ENCODE measurements around the gene ERAL1.
"Not testable (repeated sequence)": the region's sequence is repeated elsewhere in the genome, so short reads cannot be mapped to it uniquely, and the experiment has no call there.

ERAL1 gene

GRCh38 chr17:28877150-28877711, 22.4 kb downstream of the ERAL1 start:
- not testable (repeated sequence) for FAIRE-seq; DNase-seq (ENCODE audit: extremely low spot score, insufficient read length, low read depth)

DNA sequence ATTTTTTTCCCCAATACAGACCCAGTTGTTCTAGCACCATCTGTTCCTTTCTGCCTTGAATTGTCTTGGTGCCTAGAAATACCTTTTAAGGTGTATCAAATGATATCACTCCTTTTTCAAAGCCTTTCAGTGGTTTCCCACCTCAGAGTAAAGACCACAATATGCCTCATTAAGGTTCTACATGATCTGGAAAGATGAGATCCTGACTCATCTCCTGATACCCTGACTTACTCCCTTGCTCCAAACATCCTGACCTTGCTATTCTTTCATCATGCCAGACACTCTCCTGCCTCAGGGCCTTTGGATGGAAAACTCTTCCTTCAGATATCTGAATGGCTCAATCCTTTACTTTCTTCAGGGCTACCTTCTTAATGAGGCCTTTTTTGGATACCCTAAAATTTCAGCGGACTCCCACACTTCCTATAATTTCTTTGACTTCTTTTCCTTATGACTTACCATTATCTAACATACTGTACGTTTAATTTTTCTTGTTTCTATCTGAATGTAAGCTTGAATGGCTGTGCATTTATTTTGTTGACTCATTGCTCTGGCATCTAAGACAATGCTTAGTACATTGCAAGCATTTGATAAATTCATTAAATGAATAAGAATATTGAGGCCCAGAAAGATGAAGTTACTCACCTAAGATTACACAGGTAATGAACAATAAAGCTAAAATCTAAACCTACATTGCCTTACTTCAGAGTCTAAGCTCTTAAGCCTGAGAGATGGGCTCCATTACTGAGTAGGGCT, 23.5 kb downstream of the ERAL1 start:
- no peak for FAIRE-seq
- DNase-seq (ENCODE audit: extremely low spot score, insufficient read length, low read depth), result no peak

- DNase-seq (ENCODE audit: extremely low spot score, insufficient read length, low read depth) (no peak), FAIRE-seq (peak; percentile 66)
Measured at GRCh38 chr17:28878981-28879380, 24.2 kb downstream of the ERAL1 start.

DNA sequence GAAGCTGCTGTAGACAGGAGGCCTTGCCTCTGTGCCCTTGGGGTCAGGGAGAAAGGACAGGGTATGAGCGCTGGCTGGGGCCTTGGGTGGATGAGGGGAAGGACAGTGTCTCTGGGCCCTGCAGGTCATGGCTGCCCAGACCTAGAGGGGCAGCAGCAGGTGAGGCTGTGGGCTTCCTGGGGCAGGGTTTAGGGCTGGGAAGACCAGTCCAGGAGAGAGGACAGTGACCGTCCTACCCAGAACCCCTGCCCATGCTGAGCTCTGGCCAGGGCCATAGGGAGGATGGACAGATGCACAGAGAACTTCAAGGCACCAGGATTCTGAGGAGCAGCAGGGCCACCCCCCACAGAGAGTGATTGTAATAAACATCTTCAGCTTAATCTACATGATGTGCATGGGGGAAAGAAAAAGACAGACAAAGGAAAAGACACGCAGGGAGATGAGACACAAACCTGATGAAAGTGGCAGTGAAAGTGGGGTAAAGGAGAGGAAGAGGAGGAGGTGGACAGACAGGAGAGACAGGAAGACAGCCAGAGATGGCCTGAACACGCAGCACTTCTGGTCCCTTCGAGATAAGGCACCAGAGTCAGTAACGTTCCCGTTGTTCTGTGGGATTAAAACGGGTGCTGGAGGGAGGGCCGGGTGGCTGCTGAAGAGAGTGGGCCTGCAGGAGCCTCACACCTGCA, 25.2 kb downstream of the ERAL1 start:
- no peak for FAIRE-seq
- DNase-seq (ENCODE audit: extremely low spot score, insufficient read length, low read depth), result no peak

DNA sequence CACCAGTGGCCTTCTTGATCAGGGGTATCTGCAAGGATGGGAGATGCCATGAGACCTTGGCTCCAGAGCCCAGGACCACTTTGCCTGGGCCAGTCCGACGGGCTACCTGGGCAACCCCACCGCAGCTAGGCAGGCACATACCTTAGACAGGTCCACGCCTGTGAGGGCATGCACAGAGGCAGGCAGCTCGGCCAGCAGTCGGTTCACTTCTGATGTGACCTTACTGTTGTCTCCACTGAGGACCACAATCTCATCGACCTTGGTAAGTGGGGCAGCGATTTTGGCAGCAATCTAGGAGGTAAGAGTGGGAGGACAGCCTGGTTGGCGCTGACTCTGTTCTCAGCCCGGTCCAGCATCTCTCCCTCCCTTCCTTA, 25.7 kb downstream of the ERAL1 start:
- FAIRE-seq, result no peak

DNA sequence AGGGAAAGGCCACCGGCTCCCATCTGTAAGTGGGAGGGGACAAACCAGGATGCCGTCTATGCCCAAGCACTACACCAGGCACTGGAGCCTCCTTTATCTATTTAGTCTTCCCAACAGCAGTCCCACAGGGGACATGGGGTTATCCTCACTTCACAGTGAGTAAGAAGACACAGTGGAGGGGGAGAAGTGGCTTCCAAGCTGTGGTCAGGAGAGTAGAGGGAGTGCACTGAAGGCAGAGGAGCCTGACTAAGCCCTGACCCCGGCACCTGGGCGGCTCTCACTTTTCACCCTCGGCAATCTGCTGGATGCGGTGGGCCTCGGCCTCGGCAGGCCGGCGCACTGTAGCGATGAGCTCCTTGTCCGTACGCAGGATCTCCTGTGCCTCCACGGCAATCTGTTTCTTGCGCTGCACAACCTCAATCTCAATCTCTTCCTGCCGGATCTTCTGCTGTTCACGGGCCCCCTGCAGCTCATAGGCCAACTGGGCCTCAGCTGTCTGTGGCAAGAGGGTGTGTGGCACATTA, 26.8 kb downstream of the ERAL1 start:
- DNase-seq (ENCODE audit: extremely low spot score, insufficient read length, low read depth) (no peak), FAIRE-seq (no peak)

More for the DNA sequence above, 25.7 kb downstream of the ERAL1 start:
- no peak for DNase-seq (ENCODE audit: extremely low spot score, insufficient read length, low read depth)

DNA sequence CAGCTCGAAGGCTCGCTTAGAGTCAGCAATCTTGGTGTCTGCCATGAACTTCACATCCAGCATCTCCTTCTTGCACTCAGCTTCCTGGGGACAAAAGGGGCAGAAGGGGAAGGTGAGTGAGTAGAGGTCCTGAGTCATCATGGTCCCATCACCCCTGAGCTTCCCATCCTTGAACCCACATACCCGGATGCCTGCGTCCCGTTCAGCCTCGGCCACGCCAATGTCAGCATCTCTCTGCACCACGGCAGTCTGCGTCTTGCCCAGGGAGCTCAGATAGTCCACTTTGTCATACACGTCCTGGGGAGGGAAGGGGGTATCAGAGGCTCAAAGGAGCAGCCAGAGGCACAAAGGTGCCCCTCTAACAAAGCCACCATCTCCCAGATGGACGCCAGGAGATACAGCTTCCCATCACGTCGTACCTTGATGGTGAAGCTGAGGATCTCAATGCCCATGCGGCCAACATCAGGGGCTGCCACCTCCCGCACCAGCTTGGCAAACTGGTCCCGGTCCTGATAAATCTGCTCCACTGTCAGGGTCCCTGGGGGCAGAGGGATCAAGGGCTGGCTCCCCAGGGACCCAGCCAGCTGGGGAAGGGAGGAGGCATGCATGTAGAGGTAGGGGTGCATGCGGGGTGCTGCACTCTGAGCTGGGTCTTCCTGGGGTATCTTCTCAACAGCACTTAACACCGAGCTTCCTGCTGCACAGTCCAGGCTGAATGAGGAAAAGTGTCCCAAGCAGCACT, 27.5 kb downstream of the ERAL1 start:
- FAIRE-seq (no peak), DNase-seq (ENCODE audit: extremely low spot score, insufficient read length, low read depth) (no peak)

DNA sequence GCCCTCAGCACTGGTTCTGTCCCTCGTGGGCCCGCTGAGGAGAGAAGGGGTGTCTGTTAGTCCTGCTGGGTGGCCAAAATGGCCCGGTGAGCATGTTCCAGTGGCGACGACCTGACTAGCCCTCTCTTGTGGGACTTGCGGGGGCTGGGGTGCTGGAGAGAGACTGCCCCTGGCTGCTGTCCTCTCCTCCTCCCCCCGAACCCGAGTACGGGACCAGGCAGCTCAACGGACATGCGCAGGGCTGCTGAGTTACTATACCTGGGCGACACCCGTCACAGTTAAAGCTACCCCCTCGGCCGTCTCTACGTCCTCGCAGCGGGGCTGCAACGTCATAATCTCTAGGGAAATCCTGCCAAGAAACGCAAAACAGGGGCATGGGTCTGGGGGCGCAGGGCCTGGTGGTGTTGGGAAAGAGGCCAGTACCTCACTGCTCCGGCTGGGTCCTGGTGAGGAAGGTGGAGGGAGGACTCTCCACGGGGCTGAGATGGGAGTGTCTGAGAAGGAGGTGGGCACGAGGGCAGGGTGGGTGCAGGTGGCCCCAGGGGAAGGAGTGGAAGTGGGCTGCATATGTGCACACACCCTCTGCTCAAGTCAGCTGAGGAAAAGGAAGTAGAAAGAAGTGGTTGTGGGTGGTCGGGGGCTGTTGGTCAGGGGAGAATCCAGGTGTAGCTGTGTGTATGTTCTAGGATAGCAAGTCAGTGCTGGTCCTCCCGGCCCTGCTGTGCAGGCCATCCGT, 29.3 kb downstream of the ERAL1 start:
- DNase-seq (ENCODE audit: extremely low spot score, insufficient read length, low read depth) (no peak), FAIRE-seq (no peak)

GRCh38 chr17:28885363-28885762, 30.5 kb downstream of the ERAL1 start:
- DNase-seq (ENCODE audit: extremely low spot score, insufficient read length, low read depth), result no peak
- FAIRE-seq, result no peak

DNA sequence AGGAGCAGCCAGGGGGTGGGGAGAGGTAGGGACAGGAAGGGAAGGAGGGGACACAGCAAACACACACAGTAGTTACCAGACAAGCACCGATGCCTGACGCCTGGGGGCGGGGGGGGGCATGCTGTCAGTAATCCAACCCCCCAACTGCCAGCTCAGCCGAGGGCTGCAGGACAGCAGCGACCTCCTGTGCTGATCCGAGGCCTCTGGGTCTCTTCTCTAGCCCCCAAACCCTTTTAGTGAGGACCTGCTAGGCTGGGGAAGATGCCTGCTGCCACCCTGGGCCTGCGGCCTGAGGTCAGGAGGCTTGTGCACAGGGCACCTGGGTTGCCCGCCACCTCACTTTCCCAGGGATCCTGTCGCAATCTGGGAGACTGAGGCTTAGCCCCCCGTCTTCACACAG, 31.1 kb downstream of the ERAL1 start:
- DNase-seq (ENCODE audit: extremely low spot score, insufficient read length, low read depth) (no peak), FAIRE-seq (no peak)

GRCh38 chr17:28887871-28888471, 33.2 kb downstream of the ERAL1 start:
- DNase-seq (ENCODE audit: extremely low spot score, insufficient read length, low read depth), result no peak
- FAIRE-seq, result peak; percentile 60

- no peak for DNase-seq (ENCODE audit: extremely low spot score, insufficient read length, low read depth)
- no peak for FAIRE-seq
Measured at GRCh38 chr17:28888832-28889231, 34.0 kb downstream of the ERAL1 start.

- no peak for FAIRE-seq
- DNase-seq (ENCODE audit: extremely low spot score, insufficient read length, low read depth), result no peak
Measured at GRCh38 chr17:28889996-28890395, 35.2 kb downstream of the ERAL1 start.

DNA sequence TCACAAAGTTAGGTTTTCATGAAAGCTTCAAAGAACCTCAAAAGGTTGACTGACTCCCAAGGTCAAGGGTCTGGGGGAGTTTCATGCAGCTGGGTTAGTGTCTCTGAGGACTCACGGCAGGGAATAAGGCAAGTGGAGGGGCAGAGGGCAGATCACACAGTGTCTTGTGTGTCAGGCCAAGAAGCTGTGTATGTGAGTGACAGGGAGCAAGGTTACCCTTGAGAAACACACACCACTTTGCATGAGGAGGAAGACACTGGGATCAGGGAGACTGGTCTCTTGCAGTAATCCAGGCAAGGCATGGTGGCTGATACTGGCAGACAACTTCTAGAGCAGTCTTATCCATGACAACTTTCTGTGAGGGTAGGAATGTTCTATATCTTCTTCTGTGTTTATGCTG, 36.4 kb downstream of the ERAL1 start:
- FAIRE-seq (no peak), DNase-seq (ENCODE audit: extremely low spot score, insufficient read length, low read depth) (no peak)

DNA sequence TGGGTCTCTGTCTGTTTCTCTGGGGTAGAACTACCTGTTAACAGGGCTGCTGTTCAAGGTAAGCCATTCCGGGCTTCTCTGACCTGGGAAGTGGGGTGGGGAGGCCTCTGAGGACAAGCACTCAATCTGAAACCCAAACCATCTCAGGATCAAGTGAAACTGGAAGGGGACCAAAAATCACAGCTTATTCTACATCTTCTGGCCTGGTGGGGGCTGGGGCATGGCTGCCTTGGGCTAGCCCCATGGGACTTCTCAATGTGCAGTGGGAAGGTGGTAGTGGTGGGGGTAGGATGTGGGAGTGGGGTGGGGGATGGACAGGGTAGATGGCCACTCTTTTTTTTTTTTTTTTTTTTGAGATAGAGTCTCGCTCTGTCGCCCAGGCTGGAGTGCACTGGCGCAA, 37.2 kb downstream of the ERAL1 start:
- FAIRE-seq (peak; percentile 88), DNase-seq (ENCODE audit: extremely low spot score, insufficient read length, low read depth) (peak; percentile 50)

DNA sequence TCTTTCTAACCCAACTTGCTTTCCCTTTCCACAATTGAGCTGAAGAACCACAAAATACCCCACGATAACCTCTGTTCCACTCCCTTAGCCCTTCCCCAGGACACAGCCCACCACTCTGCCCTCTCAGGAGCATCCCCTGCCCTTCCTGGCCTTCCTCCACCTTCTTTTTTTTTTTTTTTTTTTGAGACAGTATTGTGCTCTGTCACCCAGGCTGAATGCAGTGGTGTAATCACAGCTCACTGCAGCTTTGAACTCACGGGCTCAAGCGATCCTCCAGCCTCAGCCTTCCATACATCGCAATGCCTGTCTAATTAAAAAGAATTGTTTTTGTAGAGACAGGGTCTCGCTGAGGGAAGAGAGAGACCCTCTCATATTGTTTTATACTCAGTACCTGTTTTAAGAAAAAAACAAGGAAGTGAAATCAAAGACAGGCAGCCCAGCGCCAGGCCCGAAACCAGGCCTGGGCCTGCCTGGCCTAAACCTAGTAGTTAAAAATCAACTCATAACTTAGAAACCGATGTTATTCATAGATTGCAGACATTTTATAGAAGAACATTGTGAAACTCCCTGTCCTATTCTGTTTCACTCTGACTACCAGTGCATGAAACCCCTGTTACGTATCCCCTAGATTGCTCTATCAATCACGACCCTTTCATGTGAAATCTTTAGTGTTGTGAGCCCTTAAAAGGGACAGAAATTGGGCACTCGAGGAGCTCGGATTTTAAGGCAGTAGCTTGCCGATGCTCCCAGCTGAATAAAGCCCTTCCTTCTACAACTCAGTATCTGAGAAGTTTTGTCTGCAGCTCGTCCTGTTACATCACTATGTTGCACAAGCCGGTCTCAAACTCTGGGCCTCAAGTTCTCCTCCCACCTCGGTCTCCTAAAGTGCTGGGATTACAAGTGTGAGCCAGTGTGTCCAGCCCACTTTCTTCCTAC, 38.7 kb downstream of the ERAL1 start:
- FAIRE-seq, result peak; percentile 89
- not testable (repeated sequence) for DNase-seq (ENCODE audit: extremely low spot score, insufficient read length, low read depth)

DNA sequence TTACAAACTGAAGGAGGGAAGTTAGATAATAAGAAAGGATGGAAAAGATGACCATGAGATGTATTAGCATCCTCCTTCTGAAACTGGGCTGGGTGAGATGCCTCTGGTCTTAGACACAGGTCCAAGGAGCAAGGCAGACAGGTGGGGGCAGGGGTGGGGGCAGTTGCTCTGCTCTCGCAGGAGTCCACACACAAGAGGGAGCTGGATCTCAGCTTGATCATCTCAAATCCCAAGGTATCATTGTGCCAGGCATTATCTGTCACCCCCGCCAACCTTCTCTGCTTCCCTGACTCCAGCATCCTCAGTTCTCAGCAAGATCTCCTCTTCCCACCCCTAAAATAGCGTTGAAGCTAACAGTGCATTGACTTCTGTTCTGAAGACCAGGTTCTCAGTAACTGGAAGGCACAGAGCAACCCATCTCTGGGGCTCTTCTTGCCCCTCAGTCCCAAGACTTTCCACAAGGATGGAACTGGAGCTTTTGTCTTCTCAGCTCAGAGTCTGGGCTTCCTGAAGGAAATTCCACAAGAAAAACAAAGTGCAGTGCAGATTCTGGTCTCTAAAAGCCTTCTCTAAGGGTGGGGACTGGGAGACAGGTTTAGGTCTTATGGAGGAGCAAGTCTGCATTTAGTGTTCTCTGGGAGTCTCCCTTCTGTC, 41.1 kb downstream of the ERAL1 start:
- DNase-seq (ENCODE audit: extremely low spot score, insufficient read length, low read depth) (no peak), FAIRE-seq (no peak)

DNA sequence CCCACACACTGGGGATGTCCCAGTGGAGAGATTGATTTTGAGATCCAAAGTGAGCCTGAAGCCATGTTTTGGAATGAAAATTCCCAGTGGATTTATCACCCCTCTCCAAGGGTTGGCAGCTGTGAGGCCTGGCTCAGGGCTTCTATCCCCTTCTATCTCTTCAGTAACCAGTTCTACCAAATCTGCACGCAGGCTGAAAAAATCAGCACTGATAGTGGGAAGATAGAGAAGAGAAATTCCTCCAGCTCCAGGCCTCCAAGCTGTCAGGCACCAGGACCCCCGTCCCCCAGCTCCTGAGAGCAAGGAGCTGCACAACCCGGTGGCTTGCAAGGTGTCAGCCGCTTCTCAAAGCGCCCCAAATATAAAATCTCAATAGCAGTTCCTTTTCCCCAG, 41.7 kb downstream of the ERAL1 start:
- DNase-seq (ENCODE audit: extremely low spot score, insufficient read length, low read depth) (no peak), FAIRE-seq (no peak)

Data from GM18507 (cell line).